Right lung (tissue), 5 donors: ENCODE results near the gene HEPN1. TPM values are rescaled to one million over a fixed set of nuclear protein-coding genes. Genes with fewer than 3 reads are reported as not detected.

Experiments
- DNase-seq, 2 donors: peaks; one replicate each; pipeline ENCODE4 v3.0.0-alpha.2; 2013
- polyA plus RNA-seq, 5 donors: library from polyadenylated mRNA; unstranded; fragments of 120-200 nt; gene quantifications; one replicate each; pipeline versions ENCODE4 v1.2.1 to v1.2.3, GENCODE V29; 2013; ENCODE audit warnings: inconsistent platforms in 1 of 5, low replicate concordance in 1 of 5; ENCODE audit not compliant: insufficient read length in 5 of 5, insufficient read depth in 1 of 5

HEPN1 gene
- polyA plus RNA-seq, 5 donors = not detected

DNA sequence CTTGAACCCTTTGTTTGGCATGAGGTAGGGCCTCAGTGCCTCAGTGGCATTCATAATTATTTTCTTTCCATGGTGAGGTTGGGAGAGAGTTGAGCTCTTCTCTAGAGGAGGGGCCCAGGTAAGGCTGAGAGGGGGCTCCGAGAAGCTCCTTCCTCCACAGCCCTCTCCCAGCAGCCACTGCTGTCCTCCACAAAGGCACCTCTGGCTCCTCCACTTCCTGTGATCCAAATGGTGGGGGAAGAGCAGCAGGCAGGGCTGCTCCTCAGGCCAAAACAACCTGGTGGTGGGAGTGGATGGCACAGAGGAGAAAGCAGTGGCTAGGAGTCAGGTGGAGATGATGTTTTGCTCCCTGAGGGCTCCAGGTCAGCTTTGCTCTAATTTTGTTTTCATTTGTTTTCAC lies 34.7 kb upstream of the HEPN1 start:
- DNase-seq = no peak

DNA sequence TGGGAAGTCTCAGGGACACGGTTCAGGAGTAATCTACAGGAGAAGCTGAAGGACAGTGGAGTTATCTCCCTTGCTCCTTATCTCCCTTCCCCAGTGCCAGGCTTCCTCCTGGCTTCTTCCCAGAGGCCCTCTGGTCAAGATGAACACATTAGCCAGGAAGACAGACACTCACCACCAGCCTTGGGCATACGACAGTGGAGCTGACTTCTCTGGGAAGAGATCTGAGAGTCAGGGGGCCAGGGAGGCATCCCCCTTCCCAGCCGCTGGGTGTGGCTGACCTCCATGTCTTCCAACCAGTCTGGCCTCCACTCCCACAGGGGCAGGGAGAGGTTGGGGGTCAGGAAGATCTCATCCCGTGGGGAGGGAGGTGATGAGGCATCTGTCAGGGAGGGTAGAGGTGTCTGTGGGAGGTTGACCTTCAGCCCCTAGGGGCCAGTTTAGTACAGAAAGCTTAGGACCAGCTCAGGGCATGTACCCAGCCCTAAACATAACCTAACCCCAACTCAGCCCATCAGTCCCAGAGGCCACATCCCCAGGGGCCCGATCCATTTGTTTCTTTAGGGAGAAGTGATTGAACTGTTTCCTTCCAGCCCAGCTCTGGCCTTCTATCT lies 34.1 kb upstream of the HEPN1 start:
- DNase-seq = no peak

DNA sequence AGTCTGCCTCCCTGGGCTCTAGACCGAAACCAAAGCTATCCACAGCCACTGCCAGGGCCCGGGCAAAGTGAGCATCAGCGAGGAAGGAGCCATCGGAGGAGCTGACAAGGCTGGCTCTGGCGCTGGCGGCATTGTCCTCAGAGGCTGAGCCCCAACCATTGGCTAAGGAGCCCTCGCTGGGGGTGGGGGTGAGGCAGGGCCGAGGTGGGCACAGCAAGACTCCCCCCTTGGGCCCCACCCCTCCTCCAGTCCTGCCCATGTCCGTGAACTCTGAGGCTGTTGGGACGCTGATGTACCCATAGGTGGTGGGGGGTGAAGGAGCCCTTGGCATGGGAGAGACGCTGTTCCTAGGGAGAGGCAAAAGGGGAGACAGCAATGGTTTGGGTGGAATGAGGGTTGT lies 32.6 kb upstream of the HEPN1 start:
- DNase-seq = no peak

DNA sequence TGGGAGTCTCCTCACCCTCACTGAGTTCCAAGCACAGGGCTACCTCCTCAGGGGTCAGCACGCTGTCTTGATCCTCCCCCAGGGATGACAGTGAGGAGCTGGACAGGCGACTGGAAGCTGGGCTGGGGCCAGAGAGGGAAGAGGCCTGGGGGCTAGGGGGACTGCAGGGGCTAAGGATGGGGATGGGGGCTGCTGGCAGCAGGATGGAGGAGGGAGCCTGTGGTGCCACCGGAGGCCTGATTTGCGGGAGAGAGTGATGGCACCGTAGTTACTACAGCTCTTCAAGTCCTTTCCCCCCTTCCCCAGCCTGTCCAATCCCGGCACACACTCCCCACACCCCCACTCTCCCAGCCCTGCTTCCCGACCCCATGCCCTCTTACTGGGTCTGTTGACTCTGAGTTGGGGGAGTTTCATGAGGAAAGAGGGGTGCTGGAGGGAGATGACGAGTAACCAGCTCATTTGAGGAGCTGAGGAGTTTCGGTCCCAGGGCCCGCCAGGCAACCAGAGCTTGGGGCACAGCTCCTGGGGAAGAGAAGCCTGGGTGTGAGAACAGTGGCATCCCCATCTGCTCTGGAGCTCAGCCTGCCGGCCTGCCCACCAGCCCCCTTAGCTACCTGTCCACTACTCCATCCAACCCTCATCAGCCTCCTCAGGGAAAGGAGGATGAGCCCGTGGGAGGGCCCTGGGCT lies 31.9 kb upstream of the HEPN1 start:
- no peak for DNase-seq

DNA sequence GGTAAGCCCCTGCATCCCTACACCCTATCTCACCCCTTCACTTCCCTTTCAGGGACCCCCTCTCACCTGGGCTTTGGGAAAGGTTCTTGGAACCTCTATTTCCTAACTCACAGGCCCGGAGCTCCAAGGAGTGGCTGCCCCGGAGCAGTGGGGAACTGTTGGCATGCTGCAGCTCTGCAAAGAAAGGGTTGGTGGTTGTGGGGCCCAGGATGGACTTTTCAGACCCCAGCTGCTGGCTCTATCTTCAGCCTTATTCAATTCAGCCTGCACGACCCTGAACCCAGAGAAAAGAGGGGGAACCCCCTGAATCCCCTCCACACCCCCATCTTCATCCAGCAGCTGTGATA lies 31.4 kb upstream of the HEPN1 start:
- no peak for DNase-seq

DNA sequence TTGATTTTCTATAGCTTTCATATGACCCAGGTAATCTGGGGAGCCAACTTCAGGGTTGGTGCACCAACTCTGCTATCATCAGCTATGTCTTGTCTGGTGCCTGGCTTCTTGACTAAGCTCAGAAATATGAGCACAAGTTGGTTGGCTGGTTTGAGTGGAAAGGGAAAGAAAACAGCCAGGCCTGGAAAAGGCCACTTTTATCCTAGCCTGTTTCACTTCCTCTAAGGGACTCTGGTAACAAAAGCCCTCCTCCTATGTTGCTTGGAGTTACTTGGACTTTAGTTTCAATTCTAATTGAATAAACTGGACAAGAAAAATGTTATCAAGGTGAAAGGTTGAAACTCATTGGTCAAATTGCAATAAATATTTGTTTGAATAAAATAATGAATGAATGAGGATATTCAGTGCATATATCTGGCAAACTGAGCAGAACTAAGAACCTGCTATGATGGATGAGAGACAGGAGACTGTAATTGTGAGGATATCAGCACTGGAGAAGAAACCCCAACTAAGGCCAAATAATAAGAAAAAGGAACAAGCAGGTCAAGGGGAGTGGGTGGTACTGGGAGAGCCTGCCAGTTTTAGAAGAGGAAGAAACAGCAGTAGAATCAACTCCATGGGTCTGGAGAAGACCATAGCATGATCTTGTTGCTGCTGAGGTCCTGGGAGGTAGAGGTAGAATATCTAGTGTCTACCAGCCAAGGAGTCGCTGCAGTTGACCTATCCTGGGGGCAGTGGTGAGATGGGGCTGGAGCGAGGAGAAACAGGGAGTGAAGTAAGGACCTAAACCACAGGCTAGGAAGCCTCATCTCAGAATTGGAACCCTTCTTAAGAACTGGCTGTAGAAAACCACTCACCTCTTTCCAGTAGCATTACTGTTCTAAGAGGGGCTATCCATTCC lies 29.6 kb upstream of the HEPN1 start:
- DNase-seq = no peak

DNA sequence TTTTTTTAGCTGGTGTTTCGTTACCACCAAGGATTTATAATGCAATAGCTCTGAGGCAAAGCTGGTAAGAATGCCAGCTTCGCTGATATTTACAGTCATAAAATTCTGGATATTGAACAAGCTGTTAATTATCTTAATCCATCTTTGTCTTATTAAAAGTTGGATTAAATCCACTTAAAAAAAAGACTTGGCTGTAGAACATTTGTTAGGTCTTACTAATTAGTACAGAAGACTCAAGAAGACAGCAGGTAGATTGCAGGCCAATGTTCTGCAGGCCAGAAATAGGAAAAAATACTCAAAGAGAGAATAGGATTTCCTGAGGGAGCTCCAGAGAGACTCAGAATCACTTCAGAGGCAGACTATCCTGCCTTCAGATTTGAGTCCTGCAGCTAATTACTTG lies 28.9 kb upstream of the HEPN1 start:
- DNase-seq = no peak

DNA sequence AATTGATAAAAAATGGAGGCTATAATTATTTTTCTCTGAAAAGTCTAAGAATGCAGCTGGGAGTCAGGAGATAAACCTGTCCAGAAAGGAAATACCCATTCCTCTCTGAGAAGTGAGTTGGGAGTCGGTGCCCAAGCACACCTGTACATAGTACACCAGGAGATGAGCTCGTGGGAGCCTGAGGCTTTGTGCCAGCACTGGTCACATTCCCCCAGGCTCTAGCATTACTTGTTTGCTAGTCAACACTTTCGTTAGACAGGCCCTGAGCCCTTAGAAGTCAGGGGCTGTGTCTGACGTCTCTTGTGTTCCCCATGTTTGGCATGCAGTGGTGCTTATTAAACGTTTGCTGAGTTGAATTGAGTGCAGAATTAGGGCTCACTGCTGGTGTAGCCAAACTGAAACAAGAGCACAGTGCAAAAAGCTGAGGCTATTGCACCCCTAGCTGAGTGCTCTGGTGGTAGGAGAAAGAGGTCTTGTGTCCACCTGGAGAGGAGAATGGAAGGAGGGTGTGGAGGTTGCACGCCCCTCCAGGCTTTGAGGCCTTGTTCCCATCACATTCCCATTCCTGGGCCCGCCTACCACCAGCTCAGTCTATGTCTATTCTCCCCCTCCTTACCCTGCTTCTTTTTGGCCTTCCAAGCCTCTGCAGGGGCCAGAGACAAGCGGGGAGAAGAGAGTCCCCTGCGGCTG lies 28.2 kb upstream of the HEPN1 start:
- no peak for DNase-seq

DNA sequence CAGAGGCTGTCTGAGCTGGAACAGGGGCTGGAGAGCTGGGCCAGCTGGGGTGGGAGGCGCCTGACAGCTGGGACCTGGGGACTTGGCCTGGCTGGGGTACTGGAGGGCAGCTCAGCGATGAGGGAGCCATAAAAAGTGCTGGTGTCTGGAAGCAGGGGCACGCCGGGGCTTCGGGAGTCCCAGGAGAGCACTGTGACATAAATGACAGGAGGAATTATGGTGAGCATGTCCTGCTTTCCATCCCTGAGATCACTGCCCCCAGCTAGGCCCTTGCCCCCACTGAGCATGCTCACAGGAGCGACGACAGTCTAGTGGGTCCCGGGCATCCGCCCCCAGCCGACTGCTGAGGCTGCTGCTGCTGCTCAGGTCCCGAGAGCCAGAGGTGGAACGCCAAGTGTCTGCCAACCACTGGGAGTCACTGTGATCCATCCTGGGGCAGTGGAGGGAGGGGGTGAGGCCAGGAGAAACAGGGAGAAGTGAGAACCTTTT lies 27.6 kb upstream of the HEPN1 start:
- no peak for DNase-seq

DNA sequence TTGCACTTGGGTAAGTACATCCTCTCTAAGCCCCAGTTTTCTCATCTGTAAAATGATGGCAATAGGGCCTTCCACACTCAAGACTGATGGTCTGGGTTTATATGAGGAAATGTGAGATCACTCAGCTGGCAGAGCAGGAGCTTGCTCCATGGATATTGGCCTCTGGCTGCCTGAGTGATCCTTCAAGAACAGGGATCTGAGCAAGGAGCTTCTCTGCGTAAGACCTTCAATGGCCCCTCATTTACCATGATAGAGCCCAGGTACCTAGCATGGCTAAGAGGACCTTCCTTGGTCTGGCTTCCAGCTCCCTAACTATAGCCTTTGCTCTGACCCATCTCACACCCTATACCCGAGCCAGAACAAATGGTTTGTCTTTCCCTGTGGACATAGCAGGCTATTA lies 26.9 kb upstream of the HEPN1 start:
- no peak for DNase-seq

DNA sequence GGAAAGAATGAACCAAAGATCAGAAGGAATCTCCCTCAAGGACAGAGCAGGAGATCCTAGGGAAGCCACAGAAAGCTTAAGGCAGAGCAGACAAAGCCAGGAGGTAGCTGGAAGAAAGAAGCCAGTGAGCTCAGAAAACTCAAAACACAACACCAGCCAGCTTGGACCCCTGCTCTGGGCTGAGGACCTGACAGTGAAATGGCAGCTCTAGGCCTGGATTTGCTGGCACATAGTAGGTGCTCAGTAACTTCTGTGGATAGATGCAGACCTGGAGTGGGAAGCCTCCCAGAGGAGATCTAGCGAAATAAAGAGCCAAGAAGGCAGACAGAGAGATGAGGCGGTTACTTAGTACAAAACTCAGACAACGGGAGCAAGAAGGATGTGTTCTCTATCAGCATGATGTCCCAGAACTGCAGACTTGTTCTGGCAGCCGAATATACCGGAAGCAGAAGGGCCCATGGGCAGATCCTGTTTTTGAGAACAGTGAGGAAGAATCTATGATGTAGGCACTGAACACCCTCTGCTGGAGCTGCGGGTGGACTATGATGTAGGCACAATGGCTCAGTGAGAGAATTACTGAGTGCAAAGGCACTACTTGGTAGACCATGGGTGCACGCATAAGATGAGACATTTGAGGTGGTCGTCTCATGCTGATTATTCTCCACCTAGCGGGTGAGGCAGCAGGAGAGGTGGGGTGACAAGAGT lies 26.1 kb upstream of the HEPN1 start:
- no peak for DNase-seq

DNA sequence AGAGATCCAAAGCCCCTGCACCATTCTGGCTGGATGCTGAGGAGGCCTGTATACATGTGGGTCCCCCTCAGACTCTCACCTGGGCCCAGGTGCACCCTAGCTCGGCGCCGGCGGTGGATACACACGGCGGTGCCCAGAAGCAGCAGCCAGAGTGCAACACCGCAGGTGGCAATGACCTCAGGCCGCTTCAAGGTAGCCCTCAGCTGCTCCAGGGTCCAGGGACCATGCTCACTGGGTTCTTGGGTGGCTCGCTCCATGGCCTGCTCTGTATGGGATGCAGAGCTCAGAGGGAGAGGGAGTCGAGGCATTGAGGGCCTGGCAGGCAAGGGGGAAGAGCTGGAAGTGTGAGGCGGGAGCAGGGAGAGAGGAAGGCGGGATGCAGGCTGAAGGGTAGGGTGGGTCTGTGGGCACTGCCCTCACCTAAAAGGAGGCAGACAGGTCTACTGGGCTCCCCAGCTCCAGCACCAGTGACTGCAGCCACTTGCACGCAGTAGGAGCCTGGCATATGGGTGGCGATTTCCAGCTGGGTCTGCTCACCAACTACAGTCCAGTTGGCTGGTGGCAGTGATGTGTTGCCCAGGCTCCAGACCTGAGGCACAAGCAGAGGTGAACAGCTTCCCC lies 25.2 kb upstream of the HEPN1 start:
- no peak for DNase-seq

DNA sequence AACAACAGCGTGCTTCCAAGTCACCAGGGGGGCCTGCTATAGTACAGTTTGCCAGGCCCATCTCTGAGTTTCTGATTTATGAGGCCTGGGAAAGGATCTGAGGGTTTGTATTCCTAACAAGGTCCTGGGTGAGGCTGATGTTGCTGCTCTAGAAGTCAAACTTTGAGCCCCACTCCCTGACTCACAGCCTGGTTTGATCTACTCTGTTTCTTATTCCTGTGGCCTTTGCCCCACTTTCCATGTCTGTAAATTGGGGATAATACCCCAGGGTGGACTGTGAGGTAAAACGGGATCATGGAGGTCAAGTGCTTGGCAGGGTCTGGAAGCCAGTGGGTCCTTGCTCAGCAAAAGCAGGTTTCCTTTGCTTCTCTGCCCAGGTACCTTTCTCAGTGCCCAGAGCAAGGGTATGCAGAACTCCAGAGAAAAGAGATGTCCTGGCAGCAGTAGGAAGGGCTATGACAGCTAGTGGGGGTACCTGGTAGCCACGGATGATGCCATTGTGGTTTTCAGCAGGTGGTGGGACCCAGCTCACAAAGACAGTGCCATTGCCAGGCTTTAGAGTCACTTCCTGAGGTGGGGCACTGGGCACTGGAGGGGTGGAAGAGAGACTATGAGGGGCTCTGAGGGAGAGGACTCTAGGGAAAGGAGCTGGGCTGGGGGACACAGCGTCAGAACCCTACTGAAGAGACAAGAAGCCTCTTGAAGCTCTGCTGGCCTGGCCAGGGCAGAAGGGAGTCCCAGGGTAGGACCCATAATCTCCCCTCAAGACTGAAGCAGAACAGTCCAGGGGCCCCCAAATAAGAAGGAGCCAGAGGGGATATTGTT lies 24.2 kb upstream of the HEPN1 start:
- DNase-seq = no peak

DNA sequence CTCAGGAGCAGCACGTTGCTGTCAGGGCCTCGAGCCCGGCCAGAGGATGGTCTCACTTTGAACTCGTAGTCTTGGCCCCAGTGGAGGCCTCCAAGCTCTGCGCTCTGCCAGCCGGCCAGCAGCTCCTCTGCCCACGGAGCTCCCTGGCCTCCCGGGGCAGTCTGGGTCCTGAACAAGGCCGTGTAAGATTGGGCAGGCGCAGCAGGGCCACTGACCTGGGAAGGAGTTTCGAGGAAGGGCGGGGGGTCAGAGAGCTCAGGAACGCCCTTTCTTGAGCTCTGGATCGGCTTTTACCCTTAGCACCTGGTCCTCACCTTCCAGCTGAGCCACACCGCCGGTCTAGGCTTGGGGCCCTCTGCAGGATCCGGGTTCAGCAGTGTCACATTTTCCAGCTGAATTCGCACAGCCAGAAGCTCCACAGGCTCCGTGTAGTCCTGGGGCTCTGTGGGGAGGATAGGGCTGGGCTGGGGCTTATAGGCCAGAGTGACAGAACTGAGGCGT lies 23.5 kb upstream of the HEPN1 start:
- DNase-seq = no peak

DNA sequence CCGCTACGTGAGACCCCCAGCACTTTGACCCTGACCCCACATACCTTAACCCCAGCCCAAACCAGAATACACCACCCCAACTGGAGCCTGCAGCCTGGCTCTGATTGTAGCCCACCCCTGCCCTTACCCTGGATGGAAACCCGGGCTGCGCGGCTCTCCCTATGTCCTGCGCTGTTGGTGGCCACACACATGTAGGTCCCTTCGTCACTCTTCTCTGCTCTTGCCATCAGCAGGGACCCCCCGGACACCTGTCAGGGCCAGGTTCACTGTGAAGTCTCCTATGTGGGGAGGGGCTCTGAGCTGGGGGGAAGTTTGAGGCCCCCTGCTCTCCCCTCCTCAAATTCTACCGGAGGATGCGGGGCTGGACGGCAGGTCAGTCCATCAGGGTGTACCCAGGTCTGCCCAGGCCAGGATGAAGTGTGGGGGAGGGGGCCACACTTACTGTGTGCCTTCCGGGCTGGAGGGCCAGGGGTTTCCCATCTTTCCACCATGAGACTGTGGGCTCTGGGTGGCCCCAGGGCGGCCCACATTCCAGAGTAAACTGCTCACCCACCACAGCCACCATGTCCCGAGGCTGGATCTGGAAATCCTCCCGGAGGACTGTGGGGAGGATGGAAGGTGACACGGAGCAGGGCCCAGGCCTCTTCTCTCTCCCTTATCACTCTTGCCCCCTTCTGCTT lies 22.8 kb upstream of the HEPN1 start:
- DNase-seq = no peak

DNA sequence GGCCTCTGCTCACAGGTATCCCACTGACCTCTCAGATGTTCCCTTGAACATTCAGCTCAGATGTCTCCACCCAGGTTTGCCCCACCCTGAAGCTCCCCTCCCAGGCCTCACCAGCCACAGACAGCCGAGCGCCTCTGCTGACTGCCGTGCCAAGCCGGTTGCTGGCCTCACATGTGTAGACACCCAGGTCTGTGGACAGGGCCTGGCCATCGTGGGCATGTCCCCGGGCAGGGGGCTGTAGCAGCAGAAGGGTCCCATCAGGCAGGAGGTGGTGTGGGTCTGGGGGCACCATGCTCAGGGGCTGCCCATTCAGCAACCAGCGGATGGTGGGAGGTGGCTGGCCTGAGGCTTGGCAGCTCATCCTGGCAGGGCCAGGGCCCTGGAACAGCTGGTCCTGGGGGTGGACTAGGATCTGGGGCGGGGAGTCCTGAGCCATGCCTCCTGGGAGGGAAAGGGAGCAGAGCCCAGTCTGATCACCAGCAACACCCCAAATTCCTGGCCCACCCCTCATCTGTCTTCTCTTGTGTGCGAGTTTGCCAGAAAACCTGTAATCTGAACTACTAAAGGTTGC lies 22.1 kb upstream of the HEPN1 start:
- DNase-seq = no peak

DNA sequence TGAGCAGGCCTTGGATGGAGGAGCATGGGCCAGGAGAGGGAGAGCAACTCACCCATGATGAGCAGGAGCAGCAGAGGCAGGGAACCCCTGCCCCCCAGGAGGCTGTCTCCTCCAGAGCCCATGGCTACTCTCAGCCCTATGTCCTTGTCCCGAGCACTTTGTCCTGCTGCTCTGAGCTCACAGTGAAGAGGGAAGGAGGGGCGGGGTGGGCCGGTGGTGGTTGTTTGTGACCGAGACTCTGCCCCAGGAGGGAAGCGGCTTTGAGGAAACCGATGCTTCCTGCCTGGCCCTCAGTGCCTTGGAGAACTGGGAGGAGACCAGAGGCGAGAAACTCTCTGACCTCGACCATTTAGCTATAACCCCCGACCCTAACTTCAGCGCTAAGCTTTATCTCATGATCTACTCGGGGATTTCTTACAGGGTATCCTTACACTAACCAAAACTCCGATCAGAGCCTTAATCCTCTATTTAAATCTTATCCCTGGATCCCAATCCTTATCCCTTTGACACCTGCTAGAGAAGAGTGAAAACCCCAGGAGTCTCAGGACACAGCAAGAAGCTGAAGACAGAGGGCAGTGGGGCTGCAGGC lies 21.3 kb upstream of the HEPN1 start, which contains the start of gene ROBO4:
TSS of gene ROBO4 (minus strand) at position 192 of the 589 bp plus-strand sequence. CDS start at position 122, 70 bp downstream.
- no peak for DNase-seq

DNA sequence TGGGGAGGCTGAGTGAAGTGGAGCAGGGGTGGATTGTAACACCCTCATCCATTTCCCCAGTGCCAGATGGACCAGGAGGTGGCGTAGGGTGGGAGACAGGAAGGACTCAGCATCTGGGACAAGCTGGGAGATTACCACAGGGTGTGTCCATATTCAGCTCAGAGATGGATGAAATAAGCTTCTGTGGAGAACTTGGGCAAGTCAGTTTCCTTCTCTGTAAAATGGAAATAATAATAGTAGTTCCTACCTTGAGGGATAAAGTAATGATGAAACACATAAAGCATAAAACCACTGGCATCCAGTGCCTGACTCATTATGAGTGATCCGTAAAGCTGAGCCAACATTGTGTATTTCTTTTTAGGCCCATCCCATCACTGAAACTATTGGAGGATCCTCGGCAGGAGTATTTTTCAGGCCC lies 20.8 kb upstream of the HEPN1 start:
- DNase-seq = no peak
